Activated naive CD4-positive, alpha-beta T cell treated with anti-CD3 and anti-CD28 coated beads for 36 hours (primary cell): ENCODE measurements around the gene SGPP2. TPM values are rescaled to one million over a fixed set of nuclear protein-coding genes. Genes with fewer than 3 reads are reported as not detected.
A peak's percentile ranks its signal among the peaks of the same experiment; 100 is the strongest.

ENCODE experiments used
- CTCF ChIA-PET: fragments of 350-600 bp; sonication (Branson Sonifier 250); formaldehyde crosslinking; loops from one replicate; lab custom pipeline; 2021; ENCODE audit warnings: antibody characterized with exemption; lab: Charles Lee
- DNase-seq: peaks from one replicate; pipeline ENCODE4 v3.0.0-alpha.2; 2020
- H3K27ac Mint-ChIP-seq: one replicate; pipeline ENCODE4 v1.8.0; 2021; ENCODE audit warnings: mild to moderate bottlenecking, mixed read lengths
- H3K27me3 Mint-ChIP-seq: one replicate; pipeline ENCODE4 v1.8.0; 2021; ENCODE audit warnings: low read depth, mixed read lengths
- H3K36me3 Mint-ChIP-seq: one replicate; pipeline ENCODE4 v1.8.0; 2021; ENCODE audit warnings: low read depth, mixed read lengths
- H3K4me1 Mint-ChIP-seq: one replicate; pipeline ENCODE4 v1.8.0; 2021; ENCODE audit warnings: low read depth, mixed read lengths
- H3K4me3 Mint-ChIP-seq: one replicate; pipeline ENCODE4 v1.8.0; 2021; ENCODE audit warnings: mild to moderate bottlenecking, moderate library complexity, mixed read lengths
- H3K9me3 Mint-ChIP-seq: one replicate; pipeline ENCODE4 v1.8.0; 2021; ENCODE audit warnings: mixed read lengths
- intact Hi-C: fragments of 100-400 bp; cut with micrococcal nuclease; formaldehyde crosslinking; loops from one replicate; pipeline ENCODE4 v1.15.1; 2023
- total RNA-seq, 2 experiments: library from RNA; stranded (reverse); gene quantifications; one replicate each; pipeline ENCODE4 v1.2.3, GENCODE V29; 2021

The SGPP2 gene
- total RNA-seq, 2 experiments from 2014 or later, result 7.0 to 7.1 TPM

DNA sequence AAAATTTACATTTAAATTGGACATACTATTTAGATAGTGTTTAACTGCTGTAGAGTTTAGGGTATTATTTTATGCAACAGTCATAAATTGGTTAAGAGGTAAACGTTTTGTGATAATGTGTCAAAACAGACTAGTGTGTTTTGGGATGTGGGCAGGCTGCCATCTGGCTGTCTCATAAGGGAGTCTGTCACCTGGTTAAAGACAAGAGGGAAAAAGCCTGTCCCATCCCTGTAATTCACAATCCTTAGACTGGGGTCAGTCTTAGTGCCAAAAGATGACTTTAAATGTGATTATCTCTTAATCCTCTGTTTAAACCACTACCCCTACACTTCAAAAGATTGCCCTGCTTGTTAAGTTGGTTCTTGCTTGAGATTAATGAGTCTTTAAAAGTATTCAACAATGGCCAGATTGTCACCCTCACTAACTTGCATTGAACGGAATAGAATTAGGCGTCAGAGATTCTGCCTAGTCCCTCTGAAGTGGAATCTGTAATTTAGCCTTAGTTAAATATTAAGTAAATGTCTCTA lies 59.2 kb downstream of the SGPP2 start:
- intact Hi-C loops, result loop anchor here (1.0 to 5.0 kb wide), 3 partner anchors 61 to 426 kb away; partner anchors contain the start of gene SGPP2
- Mint-ChIP-seq H3K27ac (no peak overlapping the region), H3K9me3 (no peaks in the 10 kb centered on the region), H3K36me3 (no peaks in the 10 kb centered on the region), H3K4me3 (no peak overlapping the region), H3K27me3 (peaks cover 15% of the 10 kb centered on the region), H3K4me1 (peaks cover 2% of the 10 kb centered on the region)
- DNase-seq, result peak; percentile 30
- CTCF ChIA-PET, result interaction anchor here (0.7 to 1.2 kb wide), 3 partner anchors 165 to 169 kb away, joined by 3 to 4 read pairs (median 4); no protein-coding TSS in a partner anchor

DNA sequence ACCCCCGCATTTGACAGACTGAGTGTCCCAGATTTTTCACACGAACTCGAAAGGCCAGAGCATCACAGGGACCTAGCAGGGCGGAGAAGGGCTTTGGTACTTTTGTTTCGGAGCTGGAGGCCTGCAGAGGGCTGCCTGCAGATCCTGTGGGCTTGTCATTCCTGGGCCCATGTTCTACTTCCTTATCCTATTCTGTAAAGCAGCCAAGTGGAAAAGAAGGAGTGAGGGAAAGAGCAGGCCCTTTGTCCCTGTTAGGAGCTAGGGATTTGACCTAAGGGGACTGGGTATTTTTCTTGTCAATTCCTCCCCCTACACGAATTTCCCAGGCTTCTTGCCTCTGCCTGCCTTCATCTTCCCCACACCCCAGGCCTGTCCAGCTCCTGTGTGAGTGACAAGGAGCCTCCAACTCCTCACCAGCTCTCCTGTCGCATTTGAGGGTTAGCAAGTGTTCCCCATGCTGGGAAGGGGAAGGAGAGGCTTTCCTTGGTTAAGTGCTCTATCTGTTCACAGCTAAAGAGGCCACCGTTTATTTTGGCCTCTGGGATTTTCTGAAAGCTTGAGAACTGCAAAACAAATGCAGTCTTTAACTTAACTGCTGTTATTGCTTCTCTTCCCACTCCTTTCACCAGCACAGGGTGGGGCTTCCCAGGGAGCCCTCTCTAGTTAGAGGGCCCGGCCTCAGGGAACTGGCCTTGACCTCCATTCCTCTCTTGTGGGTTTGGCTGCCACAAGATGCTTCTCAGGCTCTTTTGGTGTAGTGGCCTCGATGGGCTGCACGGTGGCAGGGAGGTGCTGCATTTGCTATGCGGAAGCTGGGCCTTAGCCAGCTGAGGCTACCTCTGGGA lies 61.2 kb downstream of the SGPP2 start:
- Mint-ChIP-seq H3K36me3 (no peaks in the 10 kb centered on the region), H3K27me3 (peaks cover 15% of the 10 kb centered on the region), H3K4me3 (no peak overlapping the region), H3K27ac (no peak overlapping the region), H3K9me3 (no peaks in the 10 kb centered on the region), H3K4me1 (no peaks in the 10 kb centered on the region)
- no peak for DNase-seq
- intact Hi-C loops, result no loop called here
- CTCF ChIA-PET, result no interaction called here

DNA sequence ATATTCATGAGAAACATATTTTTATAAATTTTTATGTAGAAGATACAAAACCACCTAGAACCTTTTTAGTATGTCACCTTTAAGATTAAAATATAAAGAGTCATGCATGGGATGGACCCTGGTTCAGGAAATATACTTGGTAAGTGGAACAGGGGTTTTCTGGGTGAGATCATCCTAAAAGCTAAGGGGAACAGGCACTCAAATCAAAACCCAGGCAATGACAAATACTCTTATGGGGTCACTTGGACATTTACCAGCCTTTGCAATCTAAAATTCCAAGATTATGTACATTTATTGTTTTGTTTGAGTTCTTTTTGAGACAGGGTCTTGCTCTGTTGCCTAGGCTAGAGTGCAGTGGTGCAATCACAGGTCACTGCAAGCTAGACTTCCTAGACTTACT lies 65.8 kb downstream of the SGPP2 start:
- H3K27me3 Mint-ChIP-seq, result peaks cover under 1% of the 10 kb centered on the region
- no peak overlapping the region for H3K27ac Mint-ChIP-seq
- CTCF ChIA-PET, result no interaction called here
- H3K4me1 Mint-ChIP-seq, result no peaks in the 10 kb centered on the region
- H3K4me3 Mint-ChIP-seq, result no peak overlapping the region
- H3K36me3 Mint-ChIP-seq, result no peaks in the 10 kb centered on the region
- DNase-seq, result no peak
- intact Hi-C loops, result no loop called here
- peaks cover 5% of the 10 kb centered on the region for H3K9me3 Mint-ChIP-seq

- H3K4me3 Mint-ChIP-seq, result no peak overlapping the region
- no peak overlapping the region for H3K27ac Mint-ChIP-seq
- intact Hi-C loops, result no loop called here
- H3K36me3 Mint-ChIP-seq, result peaks cover 2% of the 10 kb centered on the region
- H3K4me1 Mint-ChIP-seq, result no peaks in the 10 kb centered on the region
- CTCF ChIA-PET, result no interaction called here
- peaks cover 5% of the 10 kb centered on the region for H3K9me3 Mint-ChIP-seq
- DNase-seq, result no peak
- no peaks in the 10 kb centered on the region for H3K27me3 Mint-ChIP-seq
Measured at GRCh38 chr2:222492683-222493082, 68.3 kb downstream of the SGPP2 start.

GRCh38 chr2:222494104-222494739 lies 69.9 kb downstream of the SGPP2 start:
- intact Hi-C loops, result no loop called here
- H3K4me1 Mint-ChIP-seq, result no peaks in the 10 kb centered on the region
- DNase-seq, result no peak
- H3K4me3 Mint-ChIP-seq, result no peak overlapping the region
- H3K36me3 Mint-ChIP-seq, result peaks cover 2% of the 10 kb centered on the region
- no peaks in the 10 kb centered on the region for H3K27me3 Mint-ChIP-seq
- CTCF ChIA-PET, result no interaction called here
- no peak overlapping the region for H3K27ac Mint-ChIP-seq
- peaks cover 5% of the 10 kb centered on the region for H3K9me3 Mint-ChIP-seq

GRCh38 chr2:222495388-222495787 lies 71.0 kb downstream of the SGPP2 start:
- H3K27ac Mint-ChIP-seq, result no peak overlapping the region

GRCh38 chr2:222499226-222499625 lies 74.9 kb downstream of the SGPP2 start:
- Mint-ChIP-seq H3K27me3 (peaks cover 2% of the 10 kb centered on the region), H3K4me1 (peaks cover 1% of the 10 kb centered on the region), H3K9me3 (no peaks in the 10 kb centered on the region), H3K27ac (no peak overlapping the region), H3K36me3 (peaks cover 2% of the 10 kb centered on the region), H3K4me3 (no peak overlapping the region)
- intact Hi-C loops, result no loop called here
- DNase-seq, result no peak
- CTCF ChIA-PET, result no interaction called here

More at GRCh38 chr2:222495388-222495787, 71.0 kb downstream of the SGPP2 start:
- peaks cover 2% of the 10 kb centered on the region for H3K36me3 Mint-ChIP-seq
- H3K4me1 Mint-ChIP-seq, result no peaks in the 10 kb centered on the region
- H3K27me3 Mint-ChIP-seq, result no peaks in the 10 kb centered on the region
- DNase-seq, result no peak
- H3K9me3 Mint-ChIP-seq, result peaks cover 5% of the 10 kb centered on the region
- H3K4me3 Mint-ChIP-seq, result no peak overlapping the region
- CTCF ChIA-PET, result no interaction called here
- intact Hi-C loops, result no loop called here

- Mint-ChIP-seq H3K4me3 (no peak overlapping the region), H3K36me3 (no peaks in the 10 kb centered on the region), H3K27me3 (peaks cover 7% of the 10 kb centered on the region), H3K27ac (no peak overlapping the region), H3K9me3 (no peaks in the 10 kb centered on the region), H3K4me1 (peaks cover 3% of the 10 kb centered on the region)
- no peak for DNase-seq
- intact Hi-C loops, result no loop called here
- CTCF ChIA-PET, result no interaction called here
Measured at GRCh38 chr2:222504191-222504590, 79.8 kb downstream of the SGPP2 start.

GRCh38 chr2:222504719-222505118 lies 80.4 kb downstream of the SGPP2 start:
- Mint-ChIP-seq H3K9me3 (no peaks in the 10 kb centered on the region), H3K4me1 (peaks cover 3% of the 10 kb centered on the region), H3K4me3 (no peak overlapping the region), H3K27ac (no peak overlapping the region), H3K36me3 (no peaks in the 10 kb centered on the region), H3K27me3 (peaks cover 8% of the 10 kb centered on the region)
- intact Hi-C loops, result no loop called here
- CTCF ChIA-PET, result no interaction called here
- no peak for DNase-seq

GRCh38 chr2:222506230-222506935 lies 82.0 kb downstream of the SGPP2 start:
- H3K27me3 Mint-ChIP-seq, result peaks cover 13% of the 10 kb centered on the region
- H3K4me3 Mint-ChIP-seq, result no peak overlapping the region
- CTCF ChIA-PET, result interaction anchor here (0.6 kb wide), 1 partner anchor 160 kb away, joined by 4 read pairs; no protein-coding TSS in a partner anchor
- DNase-seq, result no peak
- H3K4me1 Mint-ChIP-seq, result peaks cover 3% of the 10 kb centered on the region
- intact Hi-C loops, result no loop called here
- no peak overlapping the region for H3K27ac Mint-ChIP-seq
- H3K9me3 Mint-ChIP-seq, result no peaks in the 10 kb centered on the region
- no peaks in the 10 kb centered on the region for H3K36me3 Mint-ChIP-seq

- Mint-ChIP-seq H3K36me3 (peaks cover 5% of the 10 kb centered on the region), H3K27me3 (peaks cover 15% of the 10 kb centered on the region), H3K27ac (no peak overlapping the region), H3K4me3 (no peak overlapping the region), H3K9me3 (no peaks in the 10 kb centered on the region), H3K4me1 (no peaks in the 10 kb centered on the region)
- intact Hi-C loops, result no loop called here
- DNase-seq, result no peak
- CTCF ChIA-PET, result interaction anchor here (0.6 kb wide), 1 partner anchor 30 kb away, joined by 3 read pairs; no protein-coding TSS in a partner anchor
Measured at GRCh38 chr2:222514901-222515300, 90.6 kb downstream of the SGPP2 start.
